Measurements from ENCODE around the gene PTPRF. TPM values are rescaled to one million over a fixed set of nuclear protein-coding genes. Genes with fewer than 3 reads are reported as not detected.
A peak's percentile ranks its signal among the peaks of the same experiment; 100 is the strongest.

The PTPRF gene
- total RNA-seq, 2 experiments from 2014 or later: 0.37 to 0.42 TPM

DNA sequence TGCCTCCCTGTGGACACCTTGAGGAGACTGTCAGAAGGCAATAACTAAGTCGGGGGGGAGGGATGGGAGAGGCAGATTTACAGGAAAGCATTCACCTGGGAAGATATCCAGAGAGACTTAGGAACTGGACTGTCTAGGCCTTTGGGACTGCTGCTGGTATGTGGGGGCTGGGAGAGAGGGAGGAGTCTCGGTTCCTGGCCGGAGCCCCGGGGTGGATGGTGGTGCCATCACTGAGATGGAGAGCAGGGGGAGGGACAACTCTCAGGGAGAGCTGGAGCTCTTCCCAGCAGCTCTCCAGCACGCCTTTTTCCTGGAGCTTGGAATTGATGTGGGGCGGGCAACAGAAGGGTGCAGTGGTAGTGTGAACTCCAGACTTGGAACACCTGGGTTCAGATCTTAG lies 22.1 kb downstream of the PTPRF start:
- no peak for DNase-seq
- Mint-ChIP-seq H3K9me3 (no peaks in the 10 kb centered on the region), H3K36me3 (ENCODE audit: low read depth) (no peaks in the 10 kb centered on the region), H3K4me3 (no peak overlapping the region), H3K4me1 (peaks cover 12% of the 10 kb centered on the region), H3K27ac (no peak overlapping the region), H3K27me3 (peaks cover 9% of the 10 kb centered on the region)
- POLR2A ChIA-PET: no interaction called here
- CTCF ChIA-PET: interaction anchor here (1.0 kb wide), 1 partner anchor 20 kb away, joined by 3 read pairs; no protein-coding TSS in a partner anchor

DNA sequence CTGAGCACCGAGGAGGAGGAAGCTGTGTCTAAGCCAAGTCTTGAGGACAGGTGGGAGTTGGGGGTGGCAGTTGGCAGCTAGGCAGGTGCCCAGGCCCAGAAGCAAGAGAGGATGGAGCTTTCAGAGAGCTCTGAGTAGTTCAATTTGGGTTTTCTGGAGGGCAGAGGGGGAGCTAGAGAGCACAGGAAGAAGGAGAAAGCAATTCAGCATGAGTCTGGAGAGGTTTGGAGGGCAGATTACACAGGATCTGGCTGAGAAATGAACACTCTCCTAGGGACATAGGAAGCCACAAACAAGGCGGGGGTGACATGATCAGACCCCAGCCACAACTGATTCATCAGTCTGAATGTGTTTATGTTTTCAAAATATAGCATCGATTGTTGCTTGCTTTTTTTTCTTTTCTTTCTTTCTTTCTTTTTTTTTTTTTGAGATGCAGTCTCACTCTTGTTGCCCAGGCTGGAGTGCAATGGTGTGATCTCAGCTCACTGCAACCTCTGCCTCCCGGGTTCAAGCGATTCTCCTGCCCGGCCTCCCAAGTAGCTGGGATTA lies 23.8 kb downstream of the PTPRF start:
- H3K36me3 Mint-ChIP-seq (ENCODE audit: low read depth): no peaks in the 10 kb centered on the region
- peaks cover 12% of the 10 kb centered on the region for H3K4me1 Mint-ChIP-seq
- CTCF ChIA-PET: interaction anchor here (0.6 to 1.0 kb wide), 7 partner anchors 10 to 432 kb away, joined by 3 to 4 read pairs (median 3); no protein-coding TSS in a partner anchor
- peaks cover 9% of the 10 kb centered on the region for H3K27me3 Mint-ChIP-seq
- POLR2A ChIA-PET: no interaction called here
- H3K9me3 Mint-ChIP-seq: no peaks in the 10 kb centered on the region
- DNase-seq: peak; percentile 61
- H3K27ac Mint-ChIP-seq: peak overlapping the region; percentile 38
- H3K4me3 Mint-ChIP-seq: no peak overlapping the region

DNA sequence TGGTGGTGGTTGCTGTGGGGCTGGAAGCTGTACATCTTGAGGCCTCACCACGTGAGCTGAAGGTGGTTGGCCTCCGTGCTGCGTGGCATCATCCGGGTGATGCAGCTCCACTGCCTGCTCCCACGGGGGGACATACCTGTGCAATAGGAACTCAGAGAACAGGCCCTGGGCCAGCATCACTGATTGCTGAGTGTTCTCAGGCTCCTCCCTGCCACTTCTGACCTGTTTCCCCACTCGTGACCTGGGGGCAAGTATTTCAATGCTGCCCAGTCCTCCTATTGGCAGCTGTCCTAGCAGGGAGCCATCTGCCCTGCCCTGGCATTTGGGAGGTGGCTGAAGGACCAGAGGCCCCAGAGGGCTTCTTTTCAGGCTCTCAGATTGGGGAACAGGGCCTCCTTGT lies 26.1 kb downstream of the PTPRF start:
- H3K27ac Mint-ChIP-seq: no peak overlapping the region
- peaks cover 8% of the 10 kb centered on the region for H3K4me1 Mint-ChIP-seq
- no peaks in the 10 kb centered on the region for H3K27me3 Mint-ChIP-seq
- no peaks in the 10 kb centered on the region for H3K9me3 Mint-ChIP-seq
- H3K36me3 Mint-ChIP-seq (ENCODE audit: low read depth): no peaks in the 10 kb centered on the region
- CTCF ChIA-PET: no interaction called here
- no peak for DNase-seq
- POLR2A ChIA-PET: no interaction called here
- H3K4me3 Mint-ChIP-seq: no peak overlapping the region

DNA sequence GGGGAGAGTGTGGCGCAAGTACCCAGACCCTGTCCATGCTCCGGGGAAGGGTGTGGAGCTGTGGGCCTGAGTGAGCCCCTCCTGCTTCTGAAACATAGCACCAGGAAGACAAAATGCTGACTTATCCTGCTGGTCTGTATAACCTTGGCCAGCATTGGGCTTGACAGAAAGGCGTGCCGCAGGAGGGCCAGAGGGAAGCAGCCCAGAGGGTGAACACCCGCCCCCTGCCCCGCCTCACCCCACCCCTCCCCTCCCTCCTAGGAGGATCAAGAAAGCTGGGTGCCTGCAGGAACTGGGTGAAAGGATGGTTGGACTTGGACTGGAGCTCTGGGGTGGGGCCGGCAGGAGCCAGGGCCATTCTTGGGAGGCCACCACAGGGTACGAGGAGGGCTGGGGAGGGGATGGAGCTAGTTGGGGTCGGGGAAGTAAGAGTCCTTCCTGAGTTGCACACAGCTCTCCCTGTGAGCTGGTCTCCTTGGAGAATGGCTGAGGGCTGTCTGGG lies 27.1 kb downstream of the PTPRF start:
- ChIA-PET CTCF (interaction anchor here (1.0 kb wide), 1 partner anchor 78 kb away, joined by 4 read pairs; no protein-coding TSS in a partner anchor), POLR2A (no interaction called here)

DNA sequence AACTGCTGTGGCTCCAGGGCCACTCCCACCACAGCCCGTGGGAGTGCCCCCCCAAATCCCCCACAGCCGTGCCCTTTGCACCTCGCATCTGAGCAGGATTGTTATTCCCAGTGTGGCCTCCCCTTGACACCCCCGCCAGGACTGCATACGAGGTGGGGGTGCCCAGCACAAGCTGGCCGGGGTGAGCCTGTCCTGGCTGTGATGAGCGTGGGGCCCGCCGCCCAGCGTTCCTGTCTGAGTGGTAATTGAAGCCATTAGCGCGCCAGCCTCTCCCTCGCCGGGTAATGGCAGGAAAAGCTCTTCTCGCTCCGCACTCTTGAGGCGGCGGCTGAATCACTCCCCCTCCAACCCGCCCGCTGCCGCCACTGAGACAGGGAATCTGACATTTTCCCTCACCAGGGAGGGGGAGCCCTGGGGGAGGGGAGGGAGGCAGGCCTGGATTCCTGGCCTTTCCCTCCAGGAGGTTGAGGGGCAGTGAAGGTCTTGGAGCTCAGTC lies 27.7 kb downstream of the PTPRF start:
- ChIA-PET CTCF (interaction anchor here (0.5 to 1.0 kb wide), 2 partner anchors 77 to 440 kb away, joined by 3 to 4 read pairs; no protein-coding TSS in a partner anchor), POLR2A (no interaction called here)
- Mint-ChIP-seq H3K36me3 (ENCODE audit: low read depth) (no peaks in the 10 kb centered on the region), H3K4me1 (peaks cover 8% of the 10 kb centered on the region), H3K9me3 (no peaks in the 10 kb centered on the region), H3K27ac (no peak overlapping the region), H3K4me3 (no peak overlapping the region), H3K27me3 (no peaks in the 10 kb centered on the region)
- no peak for DNase-seq

More for the DNA sequence above, 27.1 kb downstream of the PTPRF start:
- Mint-ChIP-seq H3K36me3 (ENCODE audit: low read depth) (no peaks in the 10 kb centered on the region), H3K9me3 (no peaks in the 10 kb centered on the region), H3K4me1 (peaks cover 8% of the 10 kb centered on the region), H3K4me3 (no peak overlapping the region), H3K27me3 (no peaks in the 10 kb centered on the region), H3K27ac (no peak overlapping the region)
- DNase-seq: no peak

DNA sequence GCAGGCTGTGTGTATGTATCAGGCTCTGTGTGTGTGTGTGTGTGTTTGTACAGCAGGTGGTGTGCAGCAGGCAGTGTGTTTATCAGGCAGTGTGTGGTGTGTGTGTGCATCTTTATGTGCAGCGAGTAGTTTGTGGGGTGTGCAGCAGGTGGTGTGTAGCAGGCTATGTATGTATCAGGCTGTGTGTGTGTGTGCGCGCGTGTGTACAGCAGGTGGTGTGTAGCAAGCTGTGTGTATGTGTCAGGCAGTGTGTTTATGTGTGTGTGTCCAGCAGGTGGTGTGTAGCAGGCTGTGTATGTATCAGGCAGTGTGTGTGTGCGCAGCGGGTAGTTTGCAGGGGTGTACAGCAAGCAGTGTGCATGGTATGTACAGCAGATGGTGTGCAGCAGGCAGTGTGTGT lies 29.0 kb downstream of the PTPRF start:
- Mint-ChIP-seq H3K4me1 (peaks cover 3% of the 10 kb centered on the region), H3K27me3 (no peaks in the 10 kb centered on the region), H3K9me3 (no peaks in the 10 kb centered on the region), H3K4me3 (no peak overlapping the region), H3K36me3 (ENCODE audit: low read depth) (no peaks in the 10 kb centered on the region), H3K27ac (no peak overlapping the region)
- CTCF ChIA-PET: no interaction called here
- no peak for DNase-seq
- POLR2A ChIA-PET: no interaction called here

DNA sequence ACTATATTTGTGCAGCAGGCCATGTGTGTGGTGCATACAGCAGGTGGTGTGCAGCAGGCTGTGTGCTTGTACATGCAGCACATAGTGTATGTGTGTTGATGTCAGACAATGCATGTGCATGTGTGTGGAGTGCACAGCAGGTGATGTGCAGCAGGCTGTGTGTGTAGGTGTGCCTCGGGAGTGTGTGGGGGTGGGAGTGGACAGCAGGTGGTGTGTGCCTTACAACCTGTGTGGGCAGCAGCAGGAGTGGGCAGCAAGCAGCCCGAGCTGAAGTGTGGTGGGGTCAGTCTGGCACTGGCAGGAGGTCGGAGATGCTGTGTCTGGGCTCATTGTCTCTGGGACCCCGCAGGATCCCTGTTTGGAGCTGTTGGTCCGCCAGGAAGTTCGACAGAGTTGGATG lies 29.6 kb downstream of the PTPRF start:
- Mint-ChIP-seq H3K4me3 (no peak overlapping the region), H3K27ac (no peak overlapping the region), H3K9me3 (no peaks in the 10 kb centered on the region), H3K36me3 (ENCODE audit: low read depth) (no peaks in the 10 kb centered on the region), H3K27me3 (no peaks in the 10 kb centered on the region), H3K4me1 (peaks cover 3% of the 10 kb centered on the region)
- DNase-seq: no peak
- CTCF ChIA-PET: no interaction called here
- POLR2A ChIA-PET: no interaction called here

DNA sequence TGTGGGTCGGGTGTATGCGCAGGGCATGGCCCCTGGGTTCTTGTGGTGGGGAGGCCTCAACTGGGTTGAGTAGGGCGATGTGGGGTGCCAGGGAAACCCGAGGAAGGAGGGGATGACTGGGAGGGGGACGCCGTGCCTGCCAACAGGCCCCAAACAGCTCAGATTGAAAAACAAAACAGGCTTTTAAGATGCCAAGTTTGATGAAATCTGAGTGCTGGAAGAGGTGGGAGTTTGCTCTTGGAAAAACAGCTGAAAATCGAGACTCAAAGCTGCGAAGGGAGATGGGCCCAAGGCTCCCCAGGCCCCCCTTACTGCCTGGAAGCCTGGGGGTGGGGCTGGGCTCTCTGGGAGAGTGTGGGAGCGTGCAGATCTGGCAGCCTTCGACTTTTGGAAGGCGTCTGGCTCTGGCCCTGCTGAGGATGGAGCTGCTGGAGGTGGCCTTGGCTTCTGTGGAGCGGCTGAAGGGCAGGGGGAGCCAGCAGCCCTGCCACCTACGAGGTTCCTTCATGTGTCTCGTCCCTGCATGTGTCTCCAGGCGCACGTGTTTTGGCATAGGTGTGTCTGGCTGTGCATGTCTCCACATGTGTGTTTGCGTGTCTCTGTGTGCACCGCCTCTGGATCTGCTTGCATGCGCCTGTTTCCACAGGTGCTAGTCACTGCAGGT lies 33.3 kb downstream of the PTPRF start:
- H3K9me3 Mint-ChIP-seq: no peaks in the 10 kb centered on the region
- H3K4me1 Mint-ChIP-seq: peaks cover 9% of the 10 kb centered on the region
- H3K36me3 Mint-ChIP-seq (ENCODE audit: low read depth): no peaks in the 10 kb centered on the region
- no peaks in the 10 kb centered on the region for H3K27me3 Mint-ChIP-seq
- no peak for DNase-seq
- ChIA-PET CTCF (interaction anchor here (0.6 to 1.4 kb wide), 3 partner anchors 10 to 528 kb away, joined by 3 to 4 read pairs (median 3); partner anchors contain the start of gene KDM4A), POLR2A (no interaction called here)
- H3K4me3 Mint-ChIP-seq: no peak overlapping the region
- H3K27ac Mint-ChIP-seq: no peak overlapping the region

DNA sequence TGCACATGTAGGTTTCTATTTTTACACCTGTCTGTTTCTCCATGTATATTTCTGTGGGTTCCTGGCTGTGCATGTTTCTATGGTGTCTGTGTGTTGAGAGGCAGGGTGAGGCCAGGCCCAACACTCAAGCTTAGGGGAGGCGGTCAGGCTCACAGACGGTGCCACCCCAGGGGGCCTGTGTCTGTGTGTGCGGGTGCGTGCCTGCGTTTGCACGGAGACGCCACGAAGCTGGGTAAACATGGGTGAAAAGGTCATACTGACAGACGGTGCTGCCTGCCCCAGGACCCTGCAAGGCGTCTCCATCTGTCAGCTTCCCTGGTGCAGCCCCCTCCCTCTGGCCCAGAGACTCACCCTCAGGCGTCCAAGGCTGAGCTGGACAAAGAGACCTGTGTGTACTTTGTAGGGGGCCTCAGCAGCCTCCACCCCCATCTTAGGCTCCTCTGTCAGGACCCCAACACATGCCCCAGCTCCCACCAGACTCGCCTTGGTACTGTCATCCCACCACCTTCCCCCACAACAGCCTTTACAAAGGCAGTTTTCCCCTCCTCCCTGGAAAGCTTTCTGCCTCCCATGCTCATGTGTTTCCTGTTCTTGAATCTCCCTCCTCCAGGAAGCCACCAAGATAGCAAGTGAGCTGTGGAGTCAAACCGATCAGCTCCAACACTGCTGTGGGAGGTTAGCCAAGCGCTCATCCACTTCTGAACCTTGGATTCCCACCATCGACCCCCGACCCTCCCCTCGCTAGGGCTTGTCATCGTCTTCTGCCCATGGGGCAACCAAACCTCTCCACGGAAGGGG lies 34.1 kb downstream of the PTPRF start:
- H3K36me3 Mint-ChIP-seq (ENCODE audit: low read depth): no peaks in the 10 kb centered on the region
- no peaks in the 10 kb centered on the region for H3K27me3 Mint-ChIP-seq

DNA sequence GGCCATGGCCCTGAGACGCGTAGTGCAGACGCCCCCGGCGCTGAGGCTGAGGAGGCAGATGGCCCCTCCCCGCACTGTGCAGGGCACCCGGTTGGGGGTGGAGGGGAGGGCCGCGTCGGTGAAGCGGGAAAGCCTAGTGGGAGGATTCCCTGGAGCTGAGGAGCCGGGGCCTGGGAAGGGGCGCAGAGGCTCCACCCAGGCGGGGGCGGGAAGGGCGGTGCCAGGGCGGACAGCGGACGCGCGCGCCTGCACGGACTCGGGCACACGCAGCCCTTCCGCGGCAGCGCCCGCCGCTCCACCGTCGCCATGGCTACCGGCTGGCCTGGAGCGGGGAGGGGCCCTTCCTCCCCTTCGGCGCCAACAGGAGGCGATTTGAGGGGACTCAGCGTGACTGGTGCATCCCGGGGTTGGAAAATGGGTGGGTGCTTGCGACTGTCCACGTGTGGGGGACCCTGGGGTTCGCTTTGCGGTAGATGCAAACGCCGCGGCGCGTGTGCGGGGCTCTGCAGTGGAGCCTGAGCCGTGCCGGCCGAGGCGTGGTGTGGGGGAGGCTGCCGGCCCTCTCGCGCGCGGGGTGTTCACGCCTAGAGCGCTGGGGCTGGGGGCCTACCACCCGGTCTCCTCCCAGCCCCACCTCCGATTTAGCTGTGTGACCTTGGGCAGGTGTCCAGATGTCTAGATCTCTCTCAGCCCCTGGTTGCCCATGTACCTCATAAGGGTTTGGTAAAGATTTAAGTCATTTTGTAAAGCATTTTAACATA lies 35.1 kb downstream of the PTPRF start:
- H3K27ac Mint-ChIP-seq: no peak overlapping the region
- no peaks in the 10 kb centered on the region for H3K27me3 Mint-ChIP-seq
- peak; percentile 60 for DNase-seq
- H3K4me1 Mint-ChIP-seq: peaks cover 9% of the 10 kb centered on the region
- no peaks in the 10 kb centered on the region for H3K9me3 Mint-ChIP-seq
- ChIA-PET POLR2A (no interaction called here), CTCF (interaction anchor here (1.4 kb wide), 1 partner anchor 11 kb away, joined by 3 read pairs; no protein-coding TSS in a partner anchor)
- H3K4me3 Mint-ChIP-seq: peak overlapping the region; percentile 60
- no peaks in the 10 kb centered on the region for H3K36me3 Mint-ChIP-seq (ENCODE audit: low read depth)

More for the DNA sequence above, 34.1 kb downstream of the PTPRF start:
- ChIA-PET POLR2A (no interaction called here), CTCF (interaction anchor here (0.6 to 1.4 kb wide), 3 partner anchors 10 to 527 kb away, joined by 3 to 4 read pairs (median 3); partner anchors contain the start of gene KDM4A)
- H3K27ac Mint-ChIP-seq: no peak overlapping the region
- H3K4me3 Mint-ChIP-seq: peak overlapping the region; percentile 44
- DNase-seq: no peak
- H3K4me1 Mint-ChIP-seq: peaks cover 9% of the 10 kb centered on the region
- no peaks in the 10 kb centered on the region for H3K9me3 Mint-ChIP-seq

DNA sequence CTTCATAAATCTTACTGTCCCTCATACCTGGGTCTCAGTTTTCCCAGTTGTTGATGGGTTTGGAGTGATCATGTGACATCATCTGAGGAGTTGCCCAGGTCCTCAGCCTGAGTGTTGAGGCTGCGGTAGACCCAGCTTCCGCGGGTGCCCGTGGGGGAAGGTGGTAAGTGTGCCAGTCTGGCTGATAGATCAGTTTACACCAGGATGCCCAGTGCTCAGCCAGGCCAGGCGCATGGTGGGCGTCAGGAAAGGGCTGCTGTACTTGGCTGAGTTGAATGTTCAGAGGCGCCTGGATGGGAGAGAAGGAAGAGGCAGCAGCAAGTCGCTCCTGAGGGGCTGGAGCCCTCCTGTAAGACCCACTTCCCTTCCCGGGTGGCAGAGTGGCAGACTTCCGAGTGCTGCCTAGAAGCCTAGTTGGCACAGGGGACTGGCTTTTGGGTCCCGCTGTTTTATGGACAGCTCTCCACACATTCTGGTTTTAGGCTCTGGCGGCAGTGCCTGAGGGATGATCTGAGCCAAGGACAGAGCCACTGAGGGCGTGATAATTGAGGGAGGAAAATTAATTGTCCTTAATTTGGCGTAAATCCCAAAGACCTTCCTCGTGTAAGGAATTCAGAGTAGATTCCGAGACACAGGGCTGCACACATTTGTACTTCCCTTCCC lies 35.8 kb downstream of the PTPRF start:
- POLR2A ChIA-PET: no interaction called here
- Mint-ChIP-seq H3K27me3 (no peaks in the 10 kb centered on the region), H3K36me3 (ENCODE audit: low read depth) (no peaks in the 10 kb centered on the region), H3K4me1 (peaks cover 9% of the 10 kb centered on the region), H3K27ac (no peak overlapping the region), H3K9me3 (no peaks in the 10 kb centered on the region), H3K4me3 (peak overlapping the region; percentile 60)
- DNase-seq: no peak
- CTCF ChIA-PET: no interaction called here

DNA sequence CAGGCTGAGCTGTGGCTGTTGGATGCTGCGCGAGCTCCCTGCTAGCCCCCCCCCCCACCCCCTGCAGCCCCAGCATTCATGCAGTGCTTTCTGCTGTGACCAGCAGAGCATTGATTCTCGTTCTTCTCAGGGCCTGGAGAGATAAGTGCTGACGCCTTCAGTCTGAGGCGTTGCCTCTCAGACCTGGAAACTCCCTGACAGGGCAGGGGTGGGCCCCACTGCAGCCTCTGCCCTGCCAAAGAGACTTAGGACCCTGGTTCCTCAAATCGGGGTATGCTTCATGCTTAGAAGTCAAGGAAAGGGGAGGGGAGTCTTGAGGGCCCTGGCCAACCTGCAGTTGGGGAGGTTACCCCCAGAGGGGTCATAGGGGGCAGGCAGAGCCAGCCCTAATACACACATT lies 38.5 kb downstream of the PTPRF start:
- DNase-seq: no peak
- Mint-ChIP-seq H3K9me3 (no peaks in the 10 kb centered on the region), H3K27me3 (no peaks in the 10 kb centered on the region), H3K36me3 (ENCODE audit: low read depth) (no peaks in the 10 kb centered on the region), H3K27ac (no peak overlapping the region), H3K4me1 (peaks cover 9% of the 10 kb centered on the region), H3K4me3 (no peak overlapping the region)
- CTCF ChIA-PET: interaction anchor here (0.8 kb wide), 1 partner anchor 20 kb away, joined by 3 read pairs; no protein-coding TSS in a partner anchor
- POLR2A ChIA-PET: no interaction called here
